Effector CD8-positive, alpha-beta T cell (primary cell): ENCODE measurements around the gene STC2.

ENCODE experiments used
- DNase-seq: peaks from one replicate; lab custom pipeline; 2025; lab: John Stamatoyannopoulos, UW

STC2 gene

DNA sequence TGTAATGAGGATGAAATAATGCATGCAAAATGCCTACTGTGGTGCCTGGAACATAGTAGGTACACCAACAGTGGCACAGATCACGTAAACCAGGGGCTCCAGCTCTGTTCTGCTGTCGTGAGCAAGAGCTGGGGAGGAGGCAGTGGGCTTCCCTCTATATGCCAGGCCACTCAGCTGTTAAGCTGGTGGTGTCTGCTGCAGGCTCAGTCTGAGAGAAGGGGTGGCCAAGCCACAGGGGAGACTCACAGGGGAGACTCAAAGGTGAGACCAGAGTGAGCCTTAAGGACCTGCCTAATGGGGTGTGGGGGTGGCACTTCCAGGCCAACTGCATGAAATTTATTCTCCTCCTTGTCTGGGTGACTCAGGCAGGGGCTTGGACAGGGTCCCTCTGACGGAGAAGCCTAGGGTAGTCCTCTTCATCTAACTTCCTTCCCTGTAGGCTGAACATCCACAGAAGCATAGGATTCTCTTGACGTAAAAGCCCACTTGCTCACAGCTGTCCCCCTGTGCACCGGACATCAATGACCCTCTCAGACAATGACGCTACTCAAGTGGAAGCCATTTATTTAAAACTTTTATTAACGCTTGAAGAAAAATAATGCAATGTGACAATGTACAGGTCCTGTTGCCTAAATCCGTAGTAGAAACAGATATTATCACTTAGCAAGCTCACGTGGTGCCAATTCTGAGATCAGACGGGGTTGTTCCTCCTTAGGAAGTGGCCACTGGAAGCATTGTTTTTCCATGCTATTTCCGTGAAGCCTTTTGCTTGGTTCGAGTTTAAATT lies 13.9 kb downstream of the STC2 start:
- no peak for DNase-seq

DNA sequence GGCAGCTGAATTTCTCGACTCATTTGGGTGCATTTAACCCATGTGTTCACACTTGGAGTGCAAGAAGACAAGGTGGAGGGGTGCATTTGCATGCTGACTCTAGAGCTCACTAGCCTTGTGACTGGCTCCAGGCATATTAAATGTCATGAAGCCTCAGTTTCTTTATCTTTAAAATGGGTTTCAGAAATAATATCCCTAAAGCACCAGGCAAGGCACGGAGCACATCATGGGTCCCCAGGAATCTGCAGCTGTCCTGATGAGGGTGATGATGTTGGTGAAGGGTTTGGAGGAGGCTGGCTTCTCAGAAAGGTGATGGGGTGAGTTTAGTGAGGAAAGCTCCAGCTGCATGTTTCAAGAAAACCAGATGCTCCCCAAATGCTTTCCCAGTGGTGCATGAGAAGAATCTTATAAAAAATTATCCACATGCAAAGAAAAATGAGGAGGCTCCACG lies 14.8 kb downstream of the STC2 start:
- DNase-seq, result no peak

DNA sequence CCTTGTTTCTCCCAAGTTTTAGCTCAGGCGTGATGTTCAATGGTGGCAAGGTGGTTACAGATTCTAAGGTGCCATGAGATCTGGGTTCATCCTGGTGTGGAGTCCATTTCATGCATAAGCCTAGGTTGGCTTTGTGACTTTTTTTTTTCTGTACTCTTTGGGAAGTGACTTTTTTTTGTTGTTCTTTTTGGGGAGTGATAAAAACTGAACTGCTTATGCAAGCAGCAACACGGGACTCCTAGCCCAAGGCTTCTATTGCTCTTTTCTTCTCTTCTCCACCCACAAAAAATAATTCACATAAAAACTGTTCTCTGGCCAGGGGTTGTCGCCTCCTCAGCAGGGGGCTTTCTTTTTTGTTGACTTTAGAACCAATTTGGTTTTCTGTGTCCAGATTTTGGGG lies 15.4 kb downstream of the STC2 start:
- DNase-seq, result no peak

DNA sequence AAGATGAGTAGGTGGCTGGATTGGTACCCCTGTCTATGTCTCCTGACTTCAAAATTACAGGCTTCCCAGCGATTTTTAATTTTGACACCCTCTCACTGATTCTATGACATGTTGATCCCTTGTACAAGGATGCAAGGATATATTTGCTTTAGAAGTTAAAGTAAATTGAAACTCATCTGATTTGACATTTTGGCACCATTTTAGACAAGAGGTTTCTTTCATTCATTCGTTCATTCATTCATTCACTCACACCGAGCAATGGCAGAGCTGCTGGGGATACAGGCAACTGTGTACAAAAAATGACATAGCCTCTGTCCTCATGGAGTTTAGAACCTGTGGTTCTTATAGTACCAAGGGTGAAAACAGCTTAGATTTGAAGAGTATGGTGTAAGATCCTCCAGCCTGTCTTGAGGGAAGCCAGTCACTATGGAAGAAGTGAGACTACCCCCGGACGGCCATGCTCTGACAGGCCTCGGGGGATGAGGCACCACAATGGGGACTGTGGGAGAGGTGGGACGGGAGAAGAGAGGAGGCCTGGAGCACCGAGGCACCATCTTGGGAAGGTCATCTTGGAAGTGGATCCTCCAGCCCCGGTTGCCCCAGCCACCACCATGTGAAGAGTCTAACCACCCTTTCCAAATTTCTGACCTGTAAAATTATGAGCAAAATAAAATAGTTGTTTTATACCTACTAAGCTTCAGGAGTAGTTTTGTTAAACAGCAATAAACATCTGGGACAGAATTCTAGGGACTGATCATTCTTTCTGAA lies 16.2 kb downstream of the STC2 start:
- no peak for DNase-seq

DNA sequence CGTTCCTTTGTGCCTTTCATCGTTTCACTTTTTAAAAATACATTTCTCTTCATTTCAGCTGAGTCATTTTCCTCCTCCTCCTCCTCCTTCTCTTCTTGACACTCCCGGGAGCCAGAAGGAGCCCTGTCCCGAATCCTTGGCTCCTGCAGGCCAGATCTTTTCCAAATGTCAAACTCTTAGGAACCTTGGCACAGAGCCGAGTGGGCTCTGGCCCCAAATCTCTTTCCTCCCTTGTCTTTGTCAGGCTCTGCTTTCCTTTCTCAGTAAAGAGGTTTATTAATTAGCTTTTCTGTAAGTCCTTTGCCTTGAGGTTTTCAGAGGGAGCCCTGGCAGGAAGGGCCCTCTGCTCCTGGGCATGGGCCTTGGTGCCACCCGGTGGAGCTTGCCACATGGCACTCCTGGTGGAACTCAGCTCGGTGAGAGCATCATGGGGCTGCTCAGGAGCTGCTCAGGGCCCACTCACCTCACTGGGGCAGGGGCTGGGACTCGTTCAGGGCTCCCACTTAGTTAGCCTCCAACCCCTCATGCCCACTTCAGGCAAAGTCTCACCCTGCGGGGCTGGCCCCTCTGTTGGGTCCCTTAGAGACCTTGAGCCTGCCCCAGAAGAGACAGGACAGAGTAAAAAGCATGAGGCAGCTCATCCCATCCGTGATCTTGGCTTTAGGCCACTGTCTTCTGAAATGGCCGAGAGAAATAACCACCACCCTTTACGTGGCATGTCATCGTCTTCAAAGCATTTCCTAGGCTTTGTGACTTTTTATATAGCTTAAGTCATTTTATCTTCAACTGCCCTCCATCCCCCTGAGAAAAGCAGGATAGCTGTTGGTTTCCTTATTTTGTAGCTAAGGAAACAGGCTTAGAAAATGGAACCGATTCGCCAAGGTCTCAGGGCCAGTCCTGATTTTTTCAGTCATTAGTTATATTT lies 17.1 kb downstream of the STC2 start:
- no peak for DNase-seq

DNA sequence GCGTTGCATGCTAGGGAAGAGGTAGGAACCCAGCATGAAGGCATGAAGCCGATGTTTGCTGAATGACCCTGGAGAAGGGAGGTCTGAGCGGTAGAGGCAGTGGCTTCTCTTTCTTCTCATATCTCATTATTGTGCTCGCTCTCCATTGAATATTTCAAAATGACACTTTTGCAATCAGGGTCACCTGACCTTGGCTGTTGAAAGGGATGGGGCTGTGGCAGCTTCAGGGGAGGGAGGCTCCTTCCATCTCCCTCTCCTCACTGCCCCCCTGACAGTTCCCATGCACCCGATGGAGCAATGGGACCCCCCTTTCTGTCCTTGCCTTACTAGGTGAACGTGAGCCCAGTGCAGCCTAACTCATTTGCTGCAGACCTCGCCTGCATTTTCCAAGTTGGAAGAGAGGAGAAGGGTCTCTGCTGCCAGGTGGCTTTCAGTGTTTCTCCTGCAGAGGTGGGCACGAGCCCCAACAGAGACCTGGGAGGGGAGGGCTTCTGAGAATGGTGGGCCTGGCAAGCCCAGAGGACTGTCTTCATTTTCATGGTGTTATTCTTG lies 17.9 kb downstream of the STC2 start:
- DNase-seq, result no peak

DNA sequence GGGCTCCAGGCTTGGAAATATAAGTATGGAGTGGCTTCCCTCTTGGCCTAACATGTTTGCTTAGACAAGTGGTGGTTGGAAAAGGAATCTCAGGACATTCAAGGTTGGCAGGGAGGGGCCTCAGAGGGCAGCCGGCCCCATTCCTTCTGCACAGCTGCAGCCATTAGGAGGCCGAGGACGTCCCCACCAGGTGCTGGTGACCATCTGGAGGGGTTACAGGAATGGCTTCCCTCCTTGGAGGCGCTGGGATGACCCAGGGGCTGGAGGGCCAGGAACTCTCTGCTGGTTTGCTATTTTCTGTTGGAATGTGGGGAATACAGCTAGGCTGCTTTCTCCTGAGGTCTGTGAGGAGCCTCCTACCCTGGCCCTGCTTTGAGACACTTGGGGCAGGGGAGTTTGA lies 18.5 kb downstream of the STC2 start:
- DNase-seq, result no peak

DNA sequence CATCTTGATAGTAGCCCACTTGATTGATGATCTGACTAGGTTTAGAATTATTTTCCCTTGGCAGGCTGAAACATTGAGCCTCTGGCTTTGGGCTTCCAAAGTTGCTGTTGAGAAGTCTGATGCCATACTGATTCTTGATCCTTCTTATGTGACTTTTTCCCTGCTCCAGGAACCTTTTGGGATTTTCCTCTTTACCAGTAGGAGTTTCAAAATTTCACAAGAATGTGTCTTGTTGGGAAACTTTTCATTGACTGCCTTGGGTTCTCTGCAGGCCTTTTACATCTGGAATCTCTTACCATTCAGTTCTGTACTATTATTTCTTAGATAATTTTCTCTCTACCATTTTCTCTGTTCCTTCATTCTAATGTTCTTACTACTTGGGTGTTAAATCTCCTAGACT lies 20.0 kb downstream of the STC2 start:
- DNase-seq, result no peak

DNA sequence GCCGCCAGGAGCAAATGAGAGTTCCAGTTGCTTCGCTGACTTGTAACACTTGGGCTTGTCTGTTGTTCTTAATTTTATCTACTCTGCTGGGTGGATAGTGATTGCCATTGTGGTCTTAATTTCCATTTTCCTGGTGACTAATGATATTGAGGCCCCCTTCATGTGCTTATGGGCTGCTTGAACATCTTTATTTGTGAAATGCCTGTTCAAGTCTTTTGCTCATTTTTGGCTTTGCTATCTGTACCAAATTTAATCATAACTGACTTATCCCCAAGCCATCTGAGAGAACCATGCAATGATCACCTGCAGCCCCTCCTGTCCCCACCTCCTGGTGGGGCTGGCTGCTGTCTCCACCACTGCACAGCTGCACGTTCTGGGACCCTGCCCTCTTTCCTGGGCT lies 20.5 kb downstream of the STC2 start:
- no peak for DNase-seq

DNA sequence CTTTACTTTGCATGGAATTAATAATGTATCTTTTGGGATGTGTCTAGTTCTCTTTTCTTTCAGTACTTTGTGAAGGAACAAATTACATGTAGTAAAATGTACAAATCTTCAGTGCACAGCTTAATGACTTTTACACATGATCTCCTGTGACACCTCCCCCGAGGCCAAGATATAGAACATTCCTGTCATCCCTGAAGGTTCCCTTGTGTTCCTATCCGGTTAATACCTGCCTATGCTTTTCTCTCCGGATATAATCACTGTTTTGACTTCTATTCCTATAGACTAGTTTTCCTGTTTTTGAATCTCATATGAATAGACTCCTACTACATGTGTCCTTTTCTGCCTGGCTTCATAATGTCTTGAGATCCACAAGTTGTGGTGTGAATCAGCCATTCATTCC lies 21.5 kb downstream of the STC2 start:
- DNase-seq, result no peak

DNA sequence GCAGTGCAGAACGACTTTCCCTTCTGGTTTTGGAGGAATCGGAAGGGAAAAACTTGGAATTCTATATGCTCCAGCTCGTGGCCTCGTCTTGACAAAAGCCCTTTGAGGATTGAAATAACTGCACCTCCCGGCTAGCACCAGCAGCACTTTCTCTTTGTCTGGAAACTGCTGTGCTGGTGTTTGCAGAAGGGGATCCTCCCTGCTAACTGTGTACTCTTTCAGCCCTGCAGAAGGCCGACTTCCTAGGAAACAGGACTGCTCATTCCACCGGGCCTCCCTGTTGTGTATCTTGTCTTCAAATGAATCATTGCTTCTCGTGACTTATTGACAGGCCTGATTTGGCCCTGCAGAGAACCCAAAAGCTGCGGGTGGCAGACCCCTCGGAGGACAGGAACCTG lies 23.6 kb downstream of the STC2 start:
- no peak for DNase-seq

DNA sequence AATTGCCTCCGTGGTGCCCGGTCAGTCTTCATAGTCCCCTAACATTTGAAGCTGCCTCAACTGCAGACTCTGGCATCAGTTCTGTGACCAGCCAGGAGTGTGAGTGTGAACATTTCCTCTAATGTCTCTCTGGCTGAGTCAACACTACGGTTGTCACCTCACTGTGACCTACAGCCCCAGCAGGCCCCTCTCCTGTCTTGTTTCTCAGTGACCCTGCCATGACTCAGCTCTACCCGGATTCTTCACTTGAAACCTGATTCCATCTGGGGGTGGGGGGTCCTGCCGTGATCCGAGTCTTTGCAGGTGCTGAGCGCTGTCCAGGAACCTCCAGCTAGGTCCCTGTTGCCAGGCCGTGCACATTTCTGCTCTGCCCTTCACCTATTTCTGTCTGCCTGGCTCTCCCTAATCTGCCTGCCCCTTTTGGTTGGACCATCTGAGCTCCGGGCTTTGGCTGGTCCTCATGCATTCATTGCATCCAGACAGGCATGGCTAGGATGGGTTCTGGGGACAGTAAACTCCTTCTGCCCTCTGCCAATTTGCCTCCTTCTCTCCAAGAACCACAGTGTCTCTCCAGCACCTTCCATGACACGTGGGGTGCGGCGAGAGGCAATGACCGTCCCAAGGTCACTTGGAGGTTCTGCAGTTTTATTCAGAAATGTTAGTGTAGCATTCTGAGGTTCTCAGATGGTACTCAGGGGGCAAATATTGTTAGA lies 24.2 kb downstream of the STC2 start:
- DNase-seq, result no peak

DNA sequence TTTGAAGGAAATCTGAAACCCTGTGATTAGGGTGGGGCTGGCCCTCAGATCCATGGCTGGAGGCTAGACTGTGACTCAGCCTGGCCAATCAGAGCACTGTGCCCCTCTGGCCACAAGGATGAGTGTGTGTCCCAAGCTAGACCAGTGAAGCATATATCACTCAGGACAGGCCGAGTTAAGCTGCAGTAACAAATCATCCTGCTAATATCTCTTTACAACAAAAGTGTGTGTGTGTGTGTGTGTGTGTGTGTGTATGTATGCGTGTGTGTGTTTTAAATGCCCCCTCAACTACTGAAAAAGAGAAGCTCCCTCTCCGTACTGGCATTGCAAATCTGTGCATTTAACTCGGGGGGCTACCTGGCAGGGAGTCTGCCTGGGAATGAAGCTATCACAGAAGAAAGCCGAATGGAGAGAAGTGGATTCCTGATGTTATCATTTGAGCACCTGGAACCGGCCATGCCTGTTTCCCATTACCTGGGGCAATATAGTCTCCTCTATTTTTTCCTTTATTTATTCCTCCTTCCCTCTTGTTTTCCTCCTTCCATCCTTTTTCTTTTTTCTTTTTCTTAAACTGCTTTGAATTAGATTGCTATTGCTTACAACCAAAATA lies 25.6 kb downstream of the STC2 start:
- DNase-seq, result no peak

DNA sequence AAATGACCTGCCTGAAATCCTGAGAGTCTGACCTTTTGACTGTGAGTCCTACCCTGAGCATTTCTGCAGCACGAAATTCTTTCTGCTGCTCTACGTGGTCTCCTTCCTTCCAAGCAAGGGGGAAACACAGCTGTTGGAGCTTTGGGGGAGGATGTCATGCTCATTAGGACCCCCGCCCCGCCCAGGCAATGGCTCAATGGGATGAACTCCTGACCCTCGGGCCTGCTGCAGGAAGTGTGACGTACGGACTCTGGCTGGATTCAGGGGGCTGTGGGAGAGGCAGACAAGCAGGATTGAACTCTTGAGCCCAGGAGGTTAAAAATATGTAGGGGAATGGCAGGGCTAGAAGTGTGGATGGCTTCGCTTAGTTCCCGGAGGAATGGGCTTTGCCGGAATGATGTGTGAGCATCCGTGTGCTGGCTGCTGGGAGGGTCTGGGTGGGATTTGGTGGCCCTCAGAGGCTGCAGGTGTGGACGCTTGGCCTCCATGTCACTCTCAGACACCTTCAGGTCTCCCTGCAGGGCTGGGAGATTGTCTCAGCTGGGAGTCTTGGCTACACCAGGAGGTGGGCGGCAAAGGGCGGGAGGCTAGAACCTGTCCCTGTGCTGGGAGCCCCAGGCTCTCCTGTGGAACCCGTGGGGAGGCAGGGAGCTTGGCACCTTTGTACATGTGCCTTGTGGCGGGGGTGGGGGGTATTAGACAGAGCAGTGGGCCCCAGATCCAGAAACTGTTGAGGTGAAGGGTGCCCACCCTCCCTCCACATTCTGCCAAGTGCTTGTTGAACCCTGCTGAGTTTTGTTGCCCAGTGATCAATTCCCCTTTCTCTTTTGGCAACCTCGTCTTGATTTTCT lies 26.3 kb downstream of the STC2 start:
- DNase-seq, result no peak

DNA sequence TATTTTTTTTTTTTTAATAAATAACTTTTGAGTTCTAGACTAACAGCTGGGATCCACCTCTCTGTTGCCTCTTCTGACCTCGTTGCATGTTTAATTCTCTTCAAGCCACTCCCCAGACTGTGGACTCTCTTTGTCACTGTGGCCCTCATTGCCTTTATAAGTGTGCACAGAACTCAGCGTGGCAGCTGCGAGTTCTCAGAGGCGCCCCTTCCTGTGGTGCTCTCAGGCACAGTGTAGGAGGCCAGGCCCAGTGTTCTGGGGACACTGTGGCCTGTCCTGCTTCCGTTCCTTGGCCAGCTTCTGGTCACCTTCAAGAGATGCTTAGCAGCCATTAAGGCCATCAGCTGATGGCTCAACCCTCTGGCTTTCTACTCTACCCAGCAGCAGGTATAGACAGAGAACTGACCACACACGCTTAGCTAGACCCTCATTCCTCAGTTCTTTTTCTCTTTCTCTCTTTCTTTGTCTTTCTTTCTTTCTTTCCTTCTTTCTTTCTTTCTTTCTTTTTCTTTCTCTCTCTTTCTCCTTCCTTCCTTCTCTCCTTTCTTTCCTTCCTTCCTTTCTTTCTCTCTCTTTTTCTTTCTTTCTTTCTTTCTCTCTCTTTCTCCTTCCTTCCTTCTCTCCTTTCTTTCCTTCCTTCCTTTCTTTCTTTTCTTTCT lies 27.7 kb downstream of the STC2 start:
- no peak for DNase-seq

DNA sequence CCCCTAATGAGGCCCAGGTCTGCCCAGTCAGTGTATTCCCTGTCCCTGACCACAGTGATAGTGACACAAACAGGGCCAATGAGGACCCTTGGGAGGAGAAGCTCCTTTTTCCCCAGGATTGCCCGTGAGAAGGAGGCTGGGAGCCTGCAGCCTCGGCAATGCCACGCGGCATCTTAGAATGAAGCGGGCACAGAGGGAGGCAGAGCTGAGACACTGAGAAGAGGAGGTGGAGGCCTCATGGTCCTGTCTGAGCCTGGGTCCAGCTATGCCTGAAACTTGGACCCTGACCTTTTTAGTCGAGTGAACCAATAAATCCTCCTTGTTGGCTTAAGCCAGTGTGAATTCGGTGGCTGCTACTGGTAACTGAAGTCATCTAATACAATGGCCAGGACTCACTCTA lies 28.4 kb downstream of the STC2 start:
- no peak for DNase-seq

DNA sequence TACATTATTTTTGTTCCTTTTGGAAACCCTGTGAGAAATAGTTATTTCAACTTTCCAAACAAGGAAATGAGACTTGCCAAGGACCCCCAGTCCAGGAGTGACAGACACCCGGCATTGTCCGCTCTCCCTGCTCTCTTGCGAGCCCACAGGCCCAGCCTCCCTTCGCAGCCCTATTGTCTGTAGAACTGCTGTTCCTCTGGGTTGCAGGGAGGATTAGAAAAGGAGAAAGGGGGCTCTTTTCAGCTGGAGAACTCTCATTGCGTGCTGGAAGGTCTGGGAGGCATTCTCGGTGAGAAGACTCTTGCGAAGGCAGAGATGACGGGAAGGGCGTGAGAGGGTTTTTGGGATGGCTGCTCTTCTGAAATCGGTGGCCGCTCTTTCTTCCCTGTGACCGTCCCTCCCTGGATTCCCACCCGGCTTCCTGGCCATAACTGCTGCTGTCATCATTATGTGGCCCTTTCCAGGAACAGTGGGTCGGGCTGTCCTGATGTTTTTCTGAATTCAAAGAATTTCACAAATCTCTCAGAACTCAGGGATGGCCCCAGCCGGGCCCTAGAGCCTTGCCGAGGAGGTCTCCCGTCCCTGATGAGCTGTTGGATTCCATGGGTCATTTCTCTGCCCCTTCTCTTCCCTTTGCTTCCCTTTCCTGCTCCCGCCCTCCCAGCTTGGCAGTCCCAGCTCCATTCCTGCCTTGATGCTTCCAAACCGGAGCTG lies 29.8 kb downstream of the STC2 start:
- DNase-seq, result no peak

DNA sequence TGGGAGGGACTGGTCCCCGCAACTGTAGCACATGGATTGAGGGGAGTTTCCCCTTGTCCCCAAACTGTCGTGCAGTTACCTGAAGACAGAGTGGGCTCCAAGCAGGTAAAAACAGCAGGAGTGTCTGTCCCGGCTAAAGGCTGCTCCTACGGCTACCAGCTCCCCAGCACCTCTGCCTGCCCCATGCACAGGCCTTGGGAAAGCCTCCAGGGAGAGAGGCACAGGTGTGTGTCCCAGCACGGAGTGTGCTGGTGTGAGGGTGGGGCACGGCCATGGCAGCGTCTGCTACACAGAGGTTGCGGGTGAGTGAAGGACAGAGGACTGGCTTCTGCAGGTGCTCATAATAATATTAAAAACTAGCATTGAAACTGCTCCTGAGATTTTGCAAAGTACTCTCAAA lies 30.4 kb downstream of the STC2 start:
- DNase-seq, result no peak
